ENCODE measurements around the gene LDHD. TPM values are rescaled to one million over a fixed set of nuclear protein-coding genes. Genes with fewer than 3 reads are reported as not detected.

LDHD gene
- total and polyA plus RNA-seq, 2 of the 13 experiments (the other 11 are each of a cell fraction or from before 2014, with no cell fraction given): 9.1 to 9.8 TPM

DNA sequence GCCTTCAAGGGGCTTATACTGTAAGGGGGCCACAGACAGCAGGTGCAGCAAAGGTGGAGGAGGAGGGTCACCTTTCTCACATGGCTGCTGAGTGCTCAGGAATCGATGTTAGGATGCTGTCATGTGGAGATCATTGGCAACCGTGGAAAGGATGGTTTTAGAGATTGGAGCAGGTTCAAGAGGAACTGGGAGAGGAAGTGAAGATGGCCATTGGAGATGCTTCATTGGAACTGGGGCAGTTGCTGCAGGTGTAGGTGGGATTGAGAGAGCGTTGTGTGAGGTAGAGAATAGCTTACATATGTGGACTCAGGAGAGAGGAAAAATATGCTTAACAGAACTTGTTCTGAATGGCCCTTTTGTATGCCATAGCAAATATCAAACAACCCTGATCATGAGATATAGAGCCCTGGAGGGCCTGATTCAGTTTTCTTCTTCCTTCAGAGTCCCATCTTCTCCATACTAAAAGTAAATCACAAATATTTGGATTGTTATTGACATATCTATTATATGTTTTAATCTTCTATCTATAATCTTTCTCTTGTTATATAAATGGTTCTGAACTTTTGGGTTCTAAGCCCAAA, 40.8 kb downstream of the LDHD start (continued):
- no peak for TF ChIP-seq PLRG1 (conservative IDR thresholded peaks at IDR 0.05)

DNA sequence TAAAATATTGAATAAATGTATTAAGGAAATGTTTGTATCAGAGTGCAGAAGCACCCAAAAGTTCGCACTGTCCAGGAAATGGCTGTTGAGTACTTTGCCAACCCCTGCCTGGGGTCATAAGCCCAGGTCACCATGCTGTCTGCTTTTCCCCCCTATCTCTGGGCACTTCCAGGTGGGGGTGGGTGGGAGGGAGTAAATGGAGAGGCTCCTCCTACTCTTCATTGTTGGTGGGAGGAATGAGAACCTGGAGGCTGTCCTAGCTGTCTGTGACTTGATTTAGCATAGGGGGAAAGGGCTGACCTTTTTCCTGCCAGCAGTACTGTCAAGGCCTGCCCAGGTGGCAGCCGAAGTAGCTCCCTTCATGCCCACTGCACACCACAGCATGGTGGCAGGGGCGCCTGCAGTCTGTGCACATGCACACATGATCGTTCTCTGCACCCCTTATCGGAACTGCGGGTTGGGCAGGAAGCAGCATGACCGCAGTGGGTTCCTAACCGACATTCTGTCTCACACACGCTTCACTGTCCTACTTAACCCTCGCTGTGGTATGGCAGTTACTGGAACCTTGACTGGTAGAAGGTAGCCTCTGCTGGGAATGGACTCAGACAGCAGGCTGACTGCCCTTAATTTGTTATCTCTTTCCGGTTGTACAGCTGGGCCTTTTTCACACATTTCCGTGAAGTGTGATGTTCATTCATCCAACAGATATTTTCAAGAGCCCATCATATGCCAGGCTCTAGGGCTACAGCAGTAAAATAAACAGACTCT, 41.5 kb downstream of the LDHD start:
- Histone ChIP-seq H3K79me2 (ENCODE audit: insufficient read depth, low read length) (peaks cover 91% of the 10 kb centered on the region), H3K27me3 (ENCODE audit: control insufficient read depth in 1 of 2, insufficient read depth in 2 of 2, low read length in 2 of 2) (no peaks in the 10 kb centered on the region), H3K9ac (ENCODE audit: insufficient read depth, low read depth, low read length) (no peak overlapping the region), H3K9me3 (ENCODE audit: low read length) (no peaks in the 10 kb centered on the region), H3K36me3 (replicated peaks in 1 of 2; ENCODE audit: control insufficient read depth in 1 of 2, insufficient read depth in 2 of 2, low read length in 2 of 2) (peaks cover 7 to 9% of the 10 kb centered on the region in 2 experiments; a peak in 2 of 5 replicates), H3K4me1 (ENCODE audit: insufficient read depth, low read length) (peaks cover 37% of the 10 kb centered on the region), H2AFZ (ENCODE audit: low read length) (no peak overlapping the region), H3K4me3 (replicated peaks in 1 of 3; ENCODE audit: insufficient read depth in 1 of 3, low read depth in 2 of 3, low read length in 3 of 3) (no peak overlapping the region), H4K20me1 (ENCODE audit: insufficient read depth, low read length) (peaks cover 51% of the 10 kb centered on the region), H3K4me2 (ENCODE audit: low read depth, low read length) (no peak overlapping the region), H3K27ac (ENCODE audit: extremely low read length, insufficient read depth, low read length) (no peak overlapping the region)
- no peak for ATAC-seq
- FAIRE-seq: no peak
- TF ChIP-seq PPARG (CRISPR knock-in tag; conservative IDR thresholded peaks at IDR 0.05): no peak
- 0 out of 2 replicates have a peak, but pooled peaks have one; percentile 16 for TF ChIP-seq HDAC1 (CRISPR knock-in tag; IDR thresholded peaks at IDR 0.05)
- no TSS peak for BruUV-seq (replicated peaks)
- WGBS (ENCODE audit: low lambda C conversion rate): 96% methylated on average over 9 of the region's 12 CpGs
- CTCF ChIA-PET (ENCODE audit: low intra/inter-chr PET ratio, low total read pairs): no interaction called here
- in situ Hi-C loops (cut with HindIII; ENCODE audit: extremely low pct_ligation_motif_present, low pct_unique_long_range_greater_than_20kb) (no loop called here), intact Hi-C loops (cut with micrococcal nuclease; ENCODE audit: unreplicated experiment) (no loop called here)
- no peak for DNase-seq (ENCODE audit: low spot score)
- POLR2A ChIA-PET: no interaction called here

DNA sequence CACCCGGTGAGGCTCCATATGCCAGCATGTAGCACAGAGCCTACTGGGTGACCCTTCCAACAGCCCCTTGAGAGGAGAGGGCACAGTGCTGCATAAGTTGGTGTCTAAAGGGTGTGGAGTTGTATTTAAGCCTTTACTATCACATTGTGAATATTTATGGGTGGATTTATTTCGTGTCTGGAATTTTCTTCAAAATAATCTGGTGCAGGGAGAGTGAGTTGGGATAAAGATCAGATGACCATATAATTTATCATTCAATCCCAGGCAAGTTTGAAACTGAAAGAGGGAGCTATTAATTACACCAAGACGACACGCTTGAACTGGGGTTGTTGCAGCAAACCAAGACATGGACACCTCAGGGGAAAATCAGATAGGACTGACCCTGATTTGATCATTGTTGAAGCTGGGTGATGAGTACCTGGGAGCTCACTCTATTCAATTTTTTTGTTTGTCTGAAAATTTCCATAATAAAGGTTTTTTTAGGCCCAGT, 42.2 kb downstream of the LDHD start:
- Histone ChIP-seq H3K27ac (ENCODE audit: extremely low read length, insufficient read depth, low read length) (no peak overlapping the region), H3K27me3 (ENCODE audit: control insufficient read depth in 1 of 2, insufficient read depth in 2 of 2, low read length in 2 of 2) (no peaks in the 10 kb centered on the region), H2AFZ (ENCODE audit: low read length) (no peak overlapping the region), H3K36me3 (replicated peaks in 1 of 2; ENCODE audit: control insufficient read depth in 1 of 2, insufficient read depth in 2 of 2, low read length in 2 of 2) (peaks cover 6 to 9% of the 10 kb centered on the region in 2 experiments; a peak in 2 of 5 replicates), H3K9ac (ENCODE audit: insufficient read depth, low read depth, low read length) (no peak overlapping the region), H3K4me2 (ENCODE audit: low read depth, low read length) (no peak overlapping the region), H3K4me3 (replicated peaks in 1 of 3; ENCODE audit: insufficient read depth in 1 of 3, low read depth in 2 of 3, low read length in 3 of 3) (no peak overlapping the region), H3K9me3 (ENCODE audit: low read length) (no peaks in the 10 kb centered on the region), H4K20me1 (ENCODE audit: insufficient read depth, low read length) (peaks cover 56% of the 10 kb centered on the region), H3K79me2 (ENCODE audit: insufficient read depth, low read length) (peaks cover 90% of the 10 kb centered on the region), H3K4me1 (ENCODE audit: insufficient read depth, low read length) (peaks cover 45% of the 10 kb centered on the region)
- ATAC-seq (no peak), DNase-seq (ENCODE audit: low spot score) (no peak), FAIRE-seq (no peak)
- 96% methylated on average over 4 of the region's 4 CpGs for WGBS (ENCODE audit: low lambda C conversion rate)
- intact Hi-C loops (cut with micrococcal nuclease; ENCODE audit: unreplicated experiment) (no loop called here), in situ Hi-C loops (cut with HindIII; ENCODE audit: extremely low pct_ligation_motif_present, low pct_unique_long_range_greater_than_20kb) (no loop called here)
- ChIA-PET CTCF (ENCODE audit: low intra/inter-chr PET ratio, low total read pairs) (no interaction called here), POLR2A (no interaction called here)
- no TSS peak for BruUV-seq (replicated peaks)
- TF ChIP-seq, protein P1, sequence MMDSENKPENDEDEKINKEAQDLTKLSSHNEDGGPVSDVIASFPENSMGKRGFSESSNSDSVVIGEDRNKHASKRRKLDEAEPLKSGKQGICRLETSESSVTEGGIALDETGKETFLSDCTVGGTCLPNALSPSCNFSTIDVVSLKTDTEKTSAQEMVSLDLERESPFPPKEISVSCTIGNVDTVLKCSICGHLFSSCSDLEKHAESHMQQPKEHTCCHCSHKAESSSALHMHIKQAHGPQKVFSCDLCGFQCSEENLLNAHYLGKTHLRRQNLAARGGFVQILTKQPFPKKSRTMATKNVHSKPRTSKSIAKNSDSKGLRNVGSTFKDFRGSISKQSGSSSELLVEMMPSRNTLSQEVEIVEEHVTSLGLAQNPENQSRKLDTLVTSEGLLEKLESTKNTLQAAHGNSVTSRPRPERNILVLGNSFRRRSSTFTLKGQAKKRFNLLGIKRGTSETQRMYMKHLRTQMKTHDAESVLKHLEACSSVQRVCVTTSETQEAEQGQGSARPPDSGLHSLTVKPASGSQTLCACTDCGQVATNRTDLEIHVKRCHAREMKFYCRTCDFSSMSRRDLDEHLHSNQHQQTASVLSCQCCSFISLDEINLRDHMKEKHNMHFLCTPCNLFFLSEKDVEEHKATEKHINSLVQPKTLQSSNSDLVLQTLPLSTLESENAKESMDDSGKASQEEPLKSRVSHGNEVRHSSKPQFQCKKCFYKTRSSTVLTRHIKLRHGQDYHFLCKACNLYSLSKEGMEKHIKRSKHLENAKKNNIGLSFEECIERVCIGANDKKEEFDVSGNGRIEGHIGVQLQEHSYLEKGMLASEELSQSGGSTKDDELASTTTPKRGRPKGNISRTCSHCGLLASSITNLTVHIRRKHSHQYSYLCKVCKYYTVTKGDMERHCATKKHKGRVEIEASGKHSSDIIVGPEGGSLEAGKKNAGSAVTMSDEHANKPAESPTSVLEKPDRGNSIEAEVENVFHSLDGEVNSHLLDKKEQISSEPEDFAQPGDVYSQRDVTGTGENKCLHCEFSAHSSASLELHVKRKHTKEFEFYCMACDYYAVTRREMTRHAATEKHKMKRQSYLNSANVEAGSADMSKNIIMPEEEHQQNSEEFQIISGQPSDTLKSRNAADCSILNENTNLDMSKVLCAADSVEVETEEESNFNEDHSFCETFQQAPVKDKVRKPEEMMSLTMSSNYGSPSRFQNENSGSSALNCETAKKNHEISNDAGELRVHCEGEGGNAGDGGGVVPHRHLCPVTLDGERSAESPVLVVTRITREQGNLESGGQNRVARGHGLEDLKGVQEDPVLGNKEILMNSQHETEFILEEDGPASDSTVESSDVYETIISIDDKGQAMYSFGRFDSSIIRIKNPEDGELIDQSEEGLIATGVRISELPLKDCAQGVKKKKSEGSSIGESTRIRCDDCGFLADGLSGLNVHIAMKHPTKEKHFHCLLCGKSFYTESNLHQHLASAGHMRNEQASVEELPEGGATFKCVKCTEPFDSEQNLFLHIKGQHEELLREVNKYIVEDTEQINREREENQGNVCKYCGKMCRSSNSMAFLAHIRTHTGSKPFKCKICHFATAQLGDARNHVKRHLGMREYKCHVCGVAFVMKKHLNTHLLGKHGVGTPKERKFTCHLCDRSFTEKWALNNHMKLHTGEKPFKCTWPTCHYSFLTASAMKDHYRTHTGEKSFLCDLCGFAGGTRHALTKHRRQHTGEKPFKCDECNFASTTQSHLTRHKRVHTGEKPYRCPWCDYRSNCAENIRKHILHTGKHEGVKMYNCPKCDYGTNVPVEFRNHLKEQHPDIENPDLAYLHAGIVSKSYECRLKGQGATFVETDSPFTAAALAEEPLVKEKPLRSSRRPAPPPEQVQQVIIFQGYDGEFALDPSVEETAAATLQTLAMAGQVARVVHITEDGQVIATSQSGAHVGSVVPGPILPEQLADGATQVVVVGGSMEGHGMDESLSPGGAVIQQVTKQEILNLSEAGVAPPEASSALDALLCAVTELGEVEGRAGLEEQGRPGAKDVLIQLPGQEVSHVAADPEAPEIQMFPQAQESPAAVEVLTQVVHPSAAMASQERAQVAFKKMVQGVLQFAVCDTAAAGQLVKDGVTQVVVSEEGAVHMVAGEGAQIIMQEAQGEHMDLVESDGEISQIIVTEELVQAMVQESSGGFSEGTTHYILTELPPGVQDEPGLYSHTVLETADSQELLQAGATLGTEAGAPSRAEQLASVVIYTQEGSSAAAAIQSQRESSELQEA (CRISPR knock-in tag; IDR thresholded peaks at IDR 0.05; ENCODE audit: not compliant biosample characterization): no peak
